Mesenchymal stem cell (in vitro differentiated cells and primary cell): ENCODE data around the gene SERPINB6.
A peak's percentile ranks its signal among the peaks of the same experiment; 100 is the strongest.

Experiments
- DNase-seq: peaks from one replicate; pipeline ENCODE4 v3.0.0-alpha.2; 2013
- H2AFZ ChIP-seq: one replicate; pipeline ENCODE4 v1.6.1; 2013; ENCODE audit warnings: low read depth, mild to moderate bottlenecking, control low read depth, inconsistent platforms, low read length, moderate library complexity
- H2AK5ac ChIP-seq: 2 replicates; pipeline ENCODE4 v1.6.1; 2013; ENCODE audit warnings: low read length, moderate library complexity, mild to moderate bottlenecking, inconsistent platforms; ENCODE audit not compliant: severe bottlenecking
- H2BK120ac ChIP-seq: one replicate; pipeline ENCODE4 v1.6.1; 2013; ENCODE audit warnings: low read depth, mild to moderate bottlenecking, inconsistent platforms, low read length, moderate library complexity
- H2BK12ac ChIP-seq, 2 experiments: one replicate each; pipeline ENCODE4 v1.6.1; 2013; ENCODE audit warnings: inconsistent platforms in 2 of 2, low read length in 2 of 2, mild to moderate bottlenecking in 2 of 2, moderate library complexity in 2 of 2, control low read depth in 1 of 2
- H2BK15ac ChIP-seq: one replicate; pipeline ENCODE4 v1.6.1; 2013; ENCODE audit warnings: mild to moderate bottlenecking, low read depth, inconsistent platforms; ENCODE audit not compliant: poor library complexity, severe bottlenecking
- H2BK5ac ChIP-seq: 2 replicates; pipeline ENCODE4 v1.6.1; 2013; ENCODE audit warnings: low read depth, mild to moderate bottlenecking, low read length, control low read depth, inconsistent platforms; ENCODE audit not compliant: poor library complexity, severe bottlenecking
- H3K14ac ChIP-seq, 2 experiments: one replicate each; pipeline ENCODE4 v1.6.1; 2013; ENCODE audit warnings: inconsistent platforms in 2 of 2, low read length in 2 of 2, control low read depth in 1 of 2, mild to moderate bottlenecking in 1 of 2, moderate library complexity in 1 of 2
- H3K18ac ChIP-seq, 2 experiments: one replicate each; pipeline ENCODE4 v1.6.1; 2013; ENCODE audit warnings: inconsistent platforms in 2 of 2, low read length in 2 of 2, control low read depth in 1 of 2, low read depth in 1 of 2, mild to moderate bottlenecking in 1 of 2
- H3K23ac ChIP-seq, 2 experiments: one replicate each; pipeline ENCODE4 v1.6.1; 2013; ENCODE audit warnings: inconsistent platforms in 2 of 2, low read length in 2 of 2, mild to moderate bottlenecking in 2 of 2, moderate library complexity in 2 of 2, control low read depth in 1 of 2
- H3K27ac ChIP-seq: 2 replicates; pipeline ENCODE4 v1.5.1; 2013; ENCODE audit warnings: mild to moderate bottlenecking, moderate library complexity, low read length, control low read depth, inconsistent platforms; ENCODE audit not compliant: poor library complexity, severe bottlenecking
- H3K27me3 ChIP-seq, 2 experiments: 2 replicates each; pipeline versions ENCODE4 v1.6.1 to v1.7.0; 2013; ENCODE audit warnings: low read length in 2 of 2, mild to moderate bottlenecking in 2 of 2, moderate library complexity in 2 of 2, control low read depth in 1 of 2, inconsistent platforms in 1 of 2; ENCODE audit not compliant: control insufficient read depth in 1 of 2, insufficient read depth in 1 of 2
- H3K36me3 ChIP-seq, 2 experiments: 2 replicates each; pipeline versions ENCODE4 v1.6.1 to v1.7.0; 2013; ENCODE audit warnings: low read length in 2 of 2, control low read depth in 1 of 2, inconsistent platforms in 1 of 2, low read depth in 1 of 2, mild to moderate bottlenecking in 1 of 2; ENCODE audit not compliant: insufficient read depth in 2 of 2, control insufficient read depth in 1 of 2
- H3K4ac ChIP-seq, 2 experiments: one replicate each; pipeline ENCODE4 v1.6.1; 2013; ENCODE audit warnings: inconsistent platforms in 2 of 2, low read length in 2 of 2, mild to moderate bottlenecking in 2 of 2, moderate library complexity in 2 of 2, control low read depth in 1 of 2, low read depth in 1 of 2
- H3K4me1 ChIP-seq: 2 replicates; pipeline ENCODE4 v1.6.1; 2013; ENCODE audit warnings: low read depth, low read length, control low read depth; ENCODE audit not compliant: control insufficient read depth, insufficient read depth
- H3K4me2 ChIP-seq: 2 replicates; pipeline ENCODE4 v1.6.1; 2013; ENCODE audit warnings: low read length, mild to moderate bottlenecking, inconsistent platforms; ENCODE audit not compliant: poor library complexity, severe bottlenecking
- H3K4me3 ChIP-seq, 2 experiments: 2 replicates each; pipeline versions ENCODE4 v1.5.1 to v1.7.0; 2013; ENCODE audit warnings: low read length in 2 of 2, mild to moderate bottlenecking in 2 of 2, control low read depth in 1 of 2, low read depth in 1 of 2; ENCODE audit not compliant: insufficient read depth in 1 of 2
- H3K79me1 ChIP-seq: replicated peaks from 2 replicates; pipeline ENCODE4 v1.6.1; 2013; ENCODE audit warnings: mild to moderate bottlenecking, control low read depth, low read length, inconsistent platforms; ENCODE audit not compliant: poor library complexity, severe bottlenecking
- H3K9ac ChIP-seq: 2 replicates; pipeline ENCODE4 v1.7.0; 2013; ENCODE audit warnings: mild to moderate bottlenecking, low read length, moderate library complexity
- H3K9me3 ChIP-seq: 2 replicates; pipeline ENCODE4 v1.7.0; 2013; ENCODE audit warnings: mild to moderate bottlenecking, low read length; ENCODE audit not compliant: control insufficient read depth
- H4K8ac ChIP-seq: one replicate; pipeline ENCODE4 v1.6.1; 2013; ENCODE audit warnings: inconsistent platforms, mild to moderate bottlenecking, low read length, moderate library complexity
- H4K91ac ChIP-seq: one replicate; pipeline ENCODE4 v1.6.1; 2013; ENCODE audit warnings: mild to moderate bottlenecking, low read length, inconsistent platforms
- WGBS: methylation state at CpG from one replicate; pipeline ENCODE4 v1.1.7; 2013; ENCODE audit warnings: mixed read lengths; 5-methylcytosine and 5-hydroxymethylcytosine counted together

SERPINB6 gene

DNA sequence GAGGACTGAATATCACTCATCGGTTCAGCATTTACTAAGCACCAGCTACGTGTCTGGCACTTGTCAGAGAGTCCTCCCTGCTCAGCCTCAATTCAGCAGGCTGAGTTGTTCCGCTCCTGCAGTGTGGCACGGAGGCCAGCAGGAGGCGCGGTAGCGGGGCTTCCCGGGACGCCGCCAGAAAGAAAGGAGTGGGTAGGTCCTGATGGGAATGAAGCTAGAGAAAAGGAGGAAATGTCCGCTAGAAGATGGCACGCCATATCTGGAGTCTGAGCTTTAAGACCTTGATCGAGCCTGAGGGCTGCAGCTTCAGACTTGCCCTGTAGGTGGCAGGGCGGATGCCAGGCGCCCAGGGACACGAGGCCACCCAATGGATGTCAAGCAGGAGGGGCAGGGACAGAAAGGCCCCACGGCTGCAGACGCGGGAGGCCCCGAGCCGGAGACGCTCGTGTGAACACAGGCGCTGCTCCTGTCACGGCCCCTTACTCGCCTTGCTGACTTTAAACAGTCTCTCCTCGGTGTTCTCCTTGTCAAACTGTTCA is 18.7 kb downstream of the SERPINB6 start:
- no peak overlapping the region for H2AFZ ChIP-seq
- peak overlapping the region; percentile 73 for H4K8ac ChIP-seq
- no peak overlapping the region for H3K27ac ChIP-seq
- peaks cover 32% of the 10 kb centered on the region for H3K79me1 ChIP-seq
- no peak overlapping the region for H4K91ac ChIP-seq
- H3K4me3 ChIP-seq, result no peak overlapping the region
- peak; percentile 95 for DNase-seq
- peaks cover 51 to 54% of the 10 kb centered on the region in 2 experiments for H3K36me3 ChIP-seq
- H2BK120ac ChIP-seq, result peak overlapping the region; percentile 37
- 9% methylated on average over 27 of the region's 27 CpGs for WGBS
- no peak overlapping the region for H2BK15ac ChIP-seq
- peaks cover 9% of the 10 kb centered on the region for H3K4me1 ChIP-seq
- H3K4me2 ChIP-seq, result peak overlapping the region; percentile 21
- H2AK5ac ChIP-seq, result no peak overlapping the region
- H3K9ac ChIP-seq, result peak overlapping the region; percentile 31
- no peak overlapping the region for H3K23ac ChIP-seq
- H3K14ac ChIP-seq, result no peak overlapping the region
- H3K18ac ChIP-seq, result peak overlapping the region; percentile 30 to 70
- H3K27me3 ChIP-seq, result no peaks in the 10 kb centered on the region
- peak overlapping the region in 1 of 2 experiments; percentile 29 for H2BK12ac ChIP-seq
- peak overlapping the region in 1 of 2 experiments; percentile 38 for H3K4ac ChIP-seq
- no peak overlapping the region for H2BK5ac ChIP-seq
- H3K9me3 ChIP-seq, result no peaks in the 10 kb centered on the region

DNA sequence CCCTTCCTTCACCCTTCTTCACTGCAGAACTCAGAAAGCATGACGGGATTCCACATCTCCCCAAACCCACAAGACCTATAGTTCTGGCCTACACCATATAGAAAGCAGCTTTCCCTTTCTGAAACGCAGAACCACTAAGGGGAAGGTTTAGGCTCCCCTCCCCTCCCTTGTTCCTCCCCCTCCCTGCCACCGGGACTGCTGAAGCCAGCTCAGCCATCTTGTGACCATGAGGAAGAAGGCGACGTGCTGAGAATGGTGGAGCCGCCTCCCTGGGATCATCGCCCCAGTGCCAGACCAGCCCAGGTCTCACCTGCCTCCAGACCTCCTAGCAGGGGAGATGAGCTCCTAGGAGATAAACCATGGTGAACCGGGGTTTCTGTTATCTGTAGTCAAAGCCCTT is 19.6 kb downstream of the SERPINB6 start:
- no peak overlapping the region for H3K23ac ChIP-seq
- H2AK5ac ChIP-seq, result no peak overlapping the region
- H3K4me2 ChIP-seq, result no peak overlapping the region
- H3K9me3 ChIP-seq, result no peaks in the 10 kb centered on the region
- peak overlapping the region in 1 of 2 experiments; percentile 38 for H3K18ac ChIP-seq
- DNase-seq, result no peak
- H3K4ac ChIP-seq, result no peak overlapping the region
- H3K9ac ChIP-seq, result no peak overlapping the region
- peak overlapping the region; percentile 78 for H4K91ac ChIP-seq
- H3K4me1 ChIP-seq, result peaks cover 9% of the 10 kb centered on the region
- WGBS, result 88% methylated on average over 7 of the region's 8 CpGs
- H3K27me3 ChIP-seq, result no peaks in the 10 kb centered on the region
- no peak overlapping the region for H3K14ac ChIP-seq
- no peak overlapping the region for H2AFZ ChIP-seq
- no peak overlapping the region for H3K27ac ChIP-seq
- H4K8ac ChIP-seq, result peak overlapping the region; percentile 23
- peak overlapping the region; percentile 76 for H2BK120ac ChIP-seq
- peaks cover 25% of the 10 kb centered on the region for H3K79me1 ChIP-seq
- H2BK15ac ChIP-seq, result no peak overlapping the region
- no peak overlapping the region for H3K4me3 ChIP-seq
- H2BK5ac ChIP-seq, result no peak overlapping the region
- H3K36me3 ChIP-seq, result peaks cover 53 to 60% of the 10 kb centered on the region in 2 experiments
- no peak overlapping the region for H2BK12ac ChIP-seq

DNA sequence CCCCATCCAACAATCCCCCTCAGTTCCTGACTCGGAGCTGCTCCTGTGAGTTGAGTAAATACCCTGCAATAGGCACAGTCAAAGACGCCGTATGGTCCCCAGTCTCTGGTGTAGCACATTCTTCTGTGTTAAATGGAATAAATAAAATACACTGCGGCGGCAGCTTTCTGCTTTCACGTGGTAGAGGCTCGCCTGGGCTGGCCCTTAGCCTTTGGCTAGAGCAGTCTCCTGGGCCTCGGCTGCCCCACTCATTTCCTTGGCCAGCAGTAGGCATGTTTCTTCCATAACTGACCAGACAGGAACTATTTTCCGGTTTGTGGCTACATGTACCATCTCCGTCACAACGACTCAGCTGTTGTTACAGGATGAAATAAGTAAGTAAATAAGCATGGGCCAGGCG is 20.7 kb downstream of the SERPINB6 start:
- Histone ChIP-seq H2AFZ (no peak overlapping the region), H3K4me1 (peaks cover 9% of the 10 kb centered on the region), H3K4me3 (no peak overlapping the region), H3K23ac (no peak overlapping the region), H2BK5ac (no peak overlapping the region), H4K91ac (no peak overlapping the region), H3K36me3 (peaks cover 48 to 55% of the 10 kb centered on the region in 2 experiments), H4K8ac (no peak overlapping the region), H3K27me3 (no peaks in the 10 kb centered on the region), H2BK15ac (no peak overlapping the region), H3K9me3 (no peaks in the 10 kb centered on the region), H2AK5ac (no peak overlapping the region), H3K4ac (no peak overlapping the region), H3K18ac (no peak overlapping the region), H2BK12ac (no peak overlapping the region), H2BK120ac (no peak overlapping the region), H3K79me1 (peaks cover 19% of the 10 kb centered on the region), H3K27ac (no peak overlapping the region), H3K14ac (no peak overlapping the region), H3K9ac (no peak overlapping the region), H3K4me2 (no peak overlapping the region)
- DNase-seq, result no peak
- WGBS, result 94% methylated on average over 12 of the region's 12 CpGs

DNA sequence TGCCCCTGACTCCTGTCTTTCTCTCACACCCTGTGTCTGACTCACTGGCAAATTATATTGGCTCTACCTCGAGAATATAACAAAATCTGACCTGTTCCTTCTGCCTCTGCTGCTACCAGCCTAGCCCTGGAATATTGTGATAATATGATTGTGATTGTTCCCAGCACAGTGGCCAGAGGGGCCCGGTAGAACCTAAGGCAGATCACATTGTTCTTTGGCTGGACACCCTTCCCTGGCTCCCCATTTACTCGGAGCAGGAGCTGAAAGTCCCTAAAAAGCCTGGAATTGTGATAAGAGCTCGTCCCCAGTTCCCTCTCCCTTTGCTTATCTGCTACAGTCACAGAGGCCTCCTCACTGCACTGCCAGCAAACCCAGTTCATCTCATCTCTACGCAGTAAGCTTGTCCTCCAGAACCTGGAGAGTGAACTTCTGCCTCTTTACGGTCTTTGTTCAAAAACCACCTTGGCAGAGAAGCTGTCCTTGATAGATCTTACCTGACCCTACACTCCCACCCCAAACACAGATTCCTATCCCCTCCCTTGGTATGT is 21.8 kb downstream of the SERPINB6 start:
- no peak overlapping the region for H2BK15ac ChIP-seq
- no peak overlapping the region for H2AK5ac ChIP-seq

More for the DNA sequence above, 21.8 kb downstream of the SERPINB6 start:
- Histone ChIP-seq H3K18ac (no peak overlapping the region), H3K9me3 (no peaks in the 10 kb centered on the region), H3K4me1 (peaks cover 9% of the 10 kb centered on the region), H3K4me2 (no peak overlapping the region), H3K4me3 (no peak overlapping the region), H3K14ac (no peak overlapping the region), H3K27me3 (no peaks in the 10 kb centered on the region), H4K8ac (no peak overlapping the region), H3K23ac (no peak overlapping the region), H3K9ac (no peak overlapping the region), H3K36me3 (peaks cover 47 to 50% of the 10 kb centered on the region in 2 experiments), H4K91ac (no peak overlapping the region), H2BK5ac (no peak overlapping the region), H2AFZ (no peak overlapping the region), H2BK12ac (no peak overlapping the region), H3K79me1 (peaks cover 15% of the 10 kb centered on the region), H3K27ac (no peak overlapping the region), H3K4ac (no peak overlapping the region), H2BK120ac (no peak overlapping the region)
- WGBS, result 83% methylated on average over 5 of the region's 6 CpGs
- DNase-seq, result no peak
